ENCODE results near the gene CTRB2.

The CTRB2 gene

DNA sequence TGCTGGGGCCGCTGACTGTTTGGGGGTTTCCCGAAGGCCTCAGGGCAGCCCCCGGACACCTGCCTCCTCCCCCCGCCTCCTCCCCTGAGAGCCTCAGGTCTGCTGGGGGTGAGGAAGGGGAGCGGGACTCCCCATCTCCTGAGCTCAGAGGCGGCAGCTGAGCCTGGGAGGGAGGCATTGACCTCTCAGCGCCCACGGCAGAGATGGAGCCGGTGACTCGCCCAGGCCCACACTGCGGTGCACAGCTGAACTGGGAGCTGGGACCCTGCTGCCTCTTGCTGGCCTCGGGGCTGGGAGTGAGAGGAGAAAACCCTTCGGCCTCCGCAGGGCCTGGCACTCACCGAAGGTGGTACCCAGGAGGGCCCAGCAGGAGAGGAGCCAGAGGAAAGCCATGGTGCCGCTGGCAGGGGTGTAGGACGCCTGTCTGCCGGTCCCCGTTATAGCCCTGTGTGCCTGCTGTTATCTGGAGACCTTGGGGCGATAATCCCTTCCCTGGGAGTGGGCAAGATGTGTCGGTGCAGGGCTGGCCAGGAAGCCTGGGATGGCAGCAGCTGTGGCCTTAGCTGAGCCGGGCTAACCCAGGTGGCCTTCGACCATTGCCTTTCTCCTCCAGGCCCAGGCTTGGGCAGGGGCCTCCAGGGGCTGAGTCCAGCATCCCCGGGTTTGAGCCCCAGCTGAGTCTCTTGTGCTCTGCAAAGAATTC, at the start of gene CTRB2:
Gene CTRB2 (minus strand): TSS at position 413 of the 703 bp plus-strand sequence. CDS start 20 bp downstream, at position 393.
- no peak for DNase-seq
- TF ChIP-seq POLR2A (IDR thresholded peaks at IDR 0.05; ENCODE audit: low read length): no peak
- no peak for TF ChIP-seq GATA1 (IDR thresholded peaks at IDR 0.05; ENCODE audit: low read depth, low read length)

DNA sequence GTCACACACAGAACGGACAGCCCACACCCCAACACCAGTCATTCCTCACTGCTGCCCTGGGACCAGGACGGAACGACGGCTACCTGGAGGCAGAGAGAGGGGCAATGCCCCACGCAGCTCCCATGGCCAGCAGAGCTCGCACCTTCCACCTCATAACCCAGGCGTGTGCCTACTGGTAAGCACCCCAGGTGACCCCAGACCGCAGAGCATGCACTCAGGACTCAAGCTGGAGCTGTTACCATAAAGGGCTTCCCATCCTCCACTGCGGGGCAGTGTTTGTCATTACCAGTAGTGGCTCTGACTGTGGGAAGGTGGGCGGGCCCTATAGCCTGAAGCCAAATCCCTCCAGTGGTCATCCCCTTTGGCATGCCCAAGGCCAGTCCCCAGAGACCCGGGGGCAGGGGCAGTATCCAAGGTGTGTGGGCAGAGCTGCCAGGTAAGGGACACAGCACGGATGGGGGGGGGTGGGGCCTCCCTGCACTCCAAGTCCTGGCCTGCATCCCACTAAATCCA, 49.2 kb upstream of the CTRB2 start:
- TF ChIP-seq GATA1 (IDR thresholded peaks at IDR 0.05; ENCODE audit: low read depth, low read length): no peak
- TF ChIP-seq POLR2A (IDR thresholded peaks at IDR 0.05; ENCODE audit: low read length): no peak
- DNase-seq: peak; percentile 34

DNA sequence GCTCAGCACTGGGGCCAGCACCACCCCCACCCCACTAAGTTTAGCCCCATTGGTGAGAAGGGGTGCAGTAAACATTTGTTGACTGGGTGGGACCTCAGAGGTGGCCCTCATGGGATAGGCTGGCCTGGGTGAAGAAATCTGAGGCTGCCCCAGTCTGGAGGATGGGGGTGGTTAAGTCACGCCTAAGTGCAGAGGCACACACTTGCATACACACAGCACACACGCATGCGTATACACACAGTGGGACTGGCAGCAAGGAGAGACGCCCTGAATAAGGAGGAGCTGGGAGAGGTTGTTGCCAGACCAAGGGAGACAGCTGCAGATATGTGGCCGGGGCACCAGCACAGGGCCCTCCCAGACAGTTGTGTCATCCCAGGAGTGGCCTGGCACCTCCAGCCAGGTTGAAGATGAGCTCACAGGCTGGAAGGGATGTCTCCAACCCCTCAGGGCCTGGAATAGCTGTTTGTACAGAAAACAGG, 47.4 kb upstream of the CTRB2 start:
- peak in 1 of 2 experiments; percentile 20 for DNase-seq
- no peak for TF ChIP-seq POLR2A (IDR thresholded peaks at IDR 0.05; ENCODE audit: low read length)

DNA sequence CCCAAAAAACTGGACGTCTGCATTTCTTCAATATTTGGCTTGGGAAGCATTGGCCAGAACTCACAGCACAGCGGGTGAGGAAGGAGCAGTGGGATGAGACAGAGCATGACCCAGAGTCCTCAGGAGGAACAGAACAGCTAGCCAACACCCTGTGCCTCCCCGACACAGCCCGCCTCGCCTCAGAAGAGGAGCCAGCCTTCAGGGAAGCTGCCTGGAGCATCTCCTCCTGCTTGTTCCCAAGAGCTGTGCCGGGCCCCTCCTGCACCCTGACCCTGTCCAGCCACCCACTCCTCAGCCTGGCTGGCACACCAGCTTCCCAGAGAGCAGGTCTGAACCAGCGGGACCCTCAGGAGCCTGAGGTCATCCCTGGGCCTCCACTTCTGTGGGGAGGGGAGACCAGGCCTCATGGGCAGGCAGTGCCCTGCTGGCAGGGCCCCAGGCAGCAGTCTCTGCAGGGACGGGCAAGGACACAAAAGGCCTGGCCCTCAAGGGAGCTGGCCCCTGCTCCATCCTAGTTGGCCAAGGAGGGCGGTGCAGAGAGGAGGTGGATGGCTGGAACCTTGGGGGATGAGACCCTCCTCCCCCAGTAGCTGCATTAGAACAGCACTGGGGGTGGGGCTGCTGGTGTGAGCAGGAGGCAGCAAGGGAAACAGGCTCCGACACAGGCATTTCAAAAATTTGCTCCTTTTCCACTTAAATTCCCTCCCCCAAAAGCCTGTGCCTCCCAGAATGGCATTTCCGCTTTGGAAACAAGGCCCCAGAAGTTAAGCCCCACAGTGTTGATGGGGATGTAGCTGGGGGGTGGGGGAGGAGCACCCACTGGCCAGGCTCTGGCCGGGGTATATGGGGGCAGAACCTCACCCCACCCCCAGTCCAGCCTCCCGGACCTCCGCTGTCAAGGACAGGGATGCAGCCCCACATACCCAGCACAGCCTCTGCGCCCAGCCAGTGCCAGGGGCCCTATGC, 46.3 kb upstream of the CTRB2 start:
- no peak for DNase-seq
- TF ChIP-seq POLR2A (IDR thresholded peaks at IDR 0.05; ENCODE audit: low read length) (no peak), GATA1 (IDR thresholded peaks at IDR 0.05; ENCODE audit: low read depth, low read length) (no peak)

DNA sequence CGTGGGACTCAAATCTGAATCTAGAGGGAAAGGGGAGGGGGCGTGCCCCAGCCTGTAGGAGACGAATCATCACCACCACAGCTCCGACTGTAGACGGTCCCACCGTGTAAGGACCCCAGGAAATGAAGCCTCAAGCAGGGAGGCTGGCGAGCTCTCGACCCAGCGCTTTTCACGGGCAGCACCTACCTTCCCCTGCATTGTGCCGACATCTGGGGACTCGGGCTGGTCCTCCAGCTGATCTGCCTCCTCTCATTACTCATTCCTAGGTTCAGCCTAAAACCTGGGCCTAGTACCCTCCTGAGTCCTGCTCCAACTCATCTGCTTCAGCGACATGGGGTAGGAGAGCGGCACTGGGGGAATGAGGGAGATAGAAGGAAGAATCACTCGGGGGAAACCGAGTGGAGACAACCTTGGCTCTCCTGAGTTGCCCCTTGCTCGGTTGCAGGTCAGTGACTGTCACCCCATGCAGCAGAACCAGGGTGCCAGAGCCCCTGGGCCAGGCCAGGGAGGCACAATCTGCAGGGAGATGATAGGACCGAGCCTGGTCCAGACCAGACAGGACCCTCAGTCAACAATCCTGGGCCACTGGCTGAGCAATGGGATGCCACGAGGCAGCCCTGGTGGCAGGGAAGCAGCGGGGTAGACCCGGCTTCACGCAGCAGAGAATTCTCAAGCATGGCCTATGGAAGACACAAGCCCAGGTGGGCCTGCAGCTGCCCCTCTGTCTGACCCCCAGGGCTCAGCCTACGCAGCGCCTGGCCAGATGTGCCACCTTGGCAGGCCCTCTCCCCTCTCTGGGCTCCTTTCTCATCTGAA, 45.3 kb upstream of the CTRB2 start:
- TF ChIP-seq GATA1 (IDR thresholded peaks at IDR 0.05; ENCODE audit: low read depth, low read length): no peak
- no peak for TF ChIP-seq POLR2A (IDR thresholded peaks at IDR 0.05; ENCODE audit: low read length)
- DNase-seq: no peak

DNA sequence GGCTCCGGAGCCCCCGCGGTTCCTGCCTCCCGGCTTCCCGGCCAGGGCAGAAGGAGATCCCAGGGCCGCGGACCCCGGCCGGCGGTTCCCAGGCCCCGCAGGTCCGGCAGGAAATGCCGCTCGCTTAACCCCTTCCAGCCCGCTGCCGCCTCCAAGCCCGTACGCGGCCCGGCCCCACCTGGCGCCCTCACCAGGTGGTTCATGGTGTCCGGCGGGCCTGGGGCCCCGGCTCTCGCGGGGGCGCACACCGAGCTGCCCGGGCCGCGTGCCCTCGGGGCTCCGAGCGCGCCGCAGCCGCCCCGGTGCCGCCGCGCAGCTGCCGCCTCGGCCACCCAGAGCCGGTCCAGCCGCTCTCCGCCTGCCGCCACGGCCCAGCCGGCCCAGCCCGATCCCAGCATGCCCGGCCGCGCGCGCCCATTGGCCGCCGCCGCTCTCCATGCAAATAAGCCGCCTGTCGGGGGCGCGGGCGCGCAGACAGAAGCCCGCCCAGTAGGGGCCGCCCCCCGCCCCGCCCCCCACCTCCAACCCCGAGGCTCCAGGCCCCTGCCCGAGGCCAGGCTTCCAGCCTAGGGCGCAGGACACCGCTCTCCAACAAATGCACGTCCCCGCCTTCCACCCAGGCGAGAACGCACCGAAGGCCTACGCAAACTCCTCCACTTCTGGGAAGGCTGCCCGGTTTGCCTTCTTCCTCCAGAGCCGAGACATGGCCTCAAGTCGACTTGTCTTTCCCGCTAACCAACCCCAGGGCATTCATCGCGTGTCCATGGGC, 44.5 kb upstream of the CTRB2 start, which contains the start of gene BCAR1:
Gene BCAR1 (minus strand): TSS at position 345 of the 769 bp plus-strand sequence. CDS start 142 bp downstream, at position 203.
- DNase-seq: peak; percentile 86 to 90
- TF ChIP-seq GATA1 (IDR thresholded peaks at IDR 0.05; ENCODE audit: low read depth, low read length) (no peak), POLR2A (IDR thresholded peaks at IDR 0.05; ENCODE audit: low read length) (peak; percentile 31)

DNA sequence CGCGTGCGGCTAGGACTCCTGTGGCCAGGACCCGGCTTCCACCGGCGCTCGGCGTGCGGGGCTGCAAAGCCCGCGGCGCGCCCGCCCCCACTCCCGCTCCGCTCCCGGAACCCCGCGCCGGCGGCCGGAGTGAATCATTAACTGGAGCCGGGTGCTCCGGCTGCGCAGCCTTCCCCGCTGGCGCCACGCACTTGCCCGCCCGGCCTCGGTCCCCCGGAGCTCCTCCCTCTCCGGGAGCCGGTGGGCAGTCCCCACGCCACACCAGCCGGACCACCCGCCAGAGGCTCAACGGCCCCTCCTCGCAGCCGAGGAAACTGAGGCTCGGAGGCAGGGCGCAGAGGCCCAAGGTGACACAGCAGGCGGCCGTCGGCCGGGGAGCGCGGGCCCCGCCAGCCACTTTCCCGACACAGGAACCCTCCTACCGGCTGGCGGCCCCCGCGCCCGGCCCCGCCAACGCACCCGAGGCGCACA, 43.9 kb upstream of the CTRB2 start:
- TF ChIP-seq GATA1 (IDR thresholded peaks at IDR 0.05; ENCODE audit: low read depth, low read length): no peak
- TF ChIP-seq POLR2A (IDR thresholded peaks at IDR 0.05; ENCODE audit: low read length): peak; percentile 1
- peak; percentile 58 to 76 for DNase-seq

DNA sequence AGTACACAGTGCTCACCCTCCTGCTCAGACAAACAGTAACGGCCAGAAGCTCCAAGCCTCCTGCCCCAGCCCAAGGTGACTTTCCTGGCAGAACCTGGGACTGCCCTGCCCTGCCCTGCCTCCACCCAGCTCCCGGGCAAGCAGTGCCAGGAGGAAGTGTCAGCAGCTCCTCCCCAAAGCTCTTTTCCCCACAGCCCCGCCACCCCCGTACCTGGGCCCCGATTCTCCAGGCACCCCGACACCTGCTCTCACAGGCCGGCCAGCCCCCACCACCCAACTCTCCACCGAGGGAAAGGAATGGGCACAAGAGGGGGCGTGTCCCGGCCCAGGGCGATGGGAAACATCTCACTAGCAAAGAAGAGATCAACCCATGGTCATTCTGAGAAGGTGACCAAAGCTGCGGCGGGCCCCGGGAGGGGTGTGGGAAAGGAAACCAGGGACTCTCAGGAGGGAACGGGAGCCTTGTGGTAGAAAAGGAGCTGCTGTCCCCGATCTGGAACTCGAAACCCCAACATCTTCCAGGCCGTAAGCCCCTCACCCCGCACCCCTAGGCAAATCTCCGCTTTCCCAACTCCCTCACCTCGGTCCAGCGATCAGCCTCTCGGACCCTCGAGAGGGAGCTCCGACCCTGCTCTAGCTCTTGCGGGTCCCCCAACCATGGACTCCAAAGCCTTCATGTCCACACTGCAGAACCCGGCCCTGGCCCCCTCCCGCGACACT, 43.3 kb upstream of the CTRB2 start:
- peak; percentile 34 to 57 for DNase-seq
- no peak for TF ChIP-seq GATA1 (IDR thresholded peaks at IDR 0.05; ENCODE audit: low read depth, low read length)
- no peak for TF ChIP-seq POLR2A (IDR thresholded peaks at IDR 0.05; ENCODE audit: low read length)

DNA sequence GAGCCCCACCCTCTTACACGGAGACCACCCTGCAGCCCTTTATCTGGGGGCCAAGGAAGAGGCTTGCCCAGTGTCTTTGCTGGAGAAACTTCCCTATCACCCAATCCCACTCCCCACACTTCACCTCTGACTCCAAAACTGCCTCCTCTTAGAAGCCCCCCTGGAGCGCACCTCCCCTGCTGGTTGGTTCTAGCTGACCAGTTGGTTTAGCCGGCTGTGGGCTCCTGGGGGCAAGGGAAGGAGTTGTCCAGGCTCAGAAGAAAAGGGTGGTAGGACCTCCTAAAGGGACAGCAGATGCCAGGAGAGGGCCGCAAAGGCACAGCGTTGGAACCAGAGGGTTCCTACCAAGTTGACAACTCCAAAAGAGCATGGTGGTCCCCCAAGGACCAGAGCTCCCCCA, 42.5 kb upstream of the CTRB2 start:
- DNase-seq: no peak
- TF ChIP-seq GATA1 (IDR thresholded peaks at IDR 0.05; ENCODE audit: low read depth, low read length): no peak
- no peak for TF ChIP-seq POLR2A (IDR thresholded peaks at IDR 0.05; ENCODE audit: low read length)

DNA sequence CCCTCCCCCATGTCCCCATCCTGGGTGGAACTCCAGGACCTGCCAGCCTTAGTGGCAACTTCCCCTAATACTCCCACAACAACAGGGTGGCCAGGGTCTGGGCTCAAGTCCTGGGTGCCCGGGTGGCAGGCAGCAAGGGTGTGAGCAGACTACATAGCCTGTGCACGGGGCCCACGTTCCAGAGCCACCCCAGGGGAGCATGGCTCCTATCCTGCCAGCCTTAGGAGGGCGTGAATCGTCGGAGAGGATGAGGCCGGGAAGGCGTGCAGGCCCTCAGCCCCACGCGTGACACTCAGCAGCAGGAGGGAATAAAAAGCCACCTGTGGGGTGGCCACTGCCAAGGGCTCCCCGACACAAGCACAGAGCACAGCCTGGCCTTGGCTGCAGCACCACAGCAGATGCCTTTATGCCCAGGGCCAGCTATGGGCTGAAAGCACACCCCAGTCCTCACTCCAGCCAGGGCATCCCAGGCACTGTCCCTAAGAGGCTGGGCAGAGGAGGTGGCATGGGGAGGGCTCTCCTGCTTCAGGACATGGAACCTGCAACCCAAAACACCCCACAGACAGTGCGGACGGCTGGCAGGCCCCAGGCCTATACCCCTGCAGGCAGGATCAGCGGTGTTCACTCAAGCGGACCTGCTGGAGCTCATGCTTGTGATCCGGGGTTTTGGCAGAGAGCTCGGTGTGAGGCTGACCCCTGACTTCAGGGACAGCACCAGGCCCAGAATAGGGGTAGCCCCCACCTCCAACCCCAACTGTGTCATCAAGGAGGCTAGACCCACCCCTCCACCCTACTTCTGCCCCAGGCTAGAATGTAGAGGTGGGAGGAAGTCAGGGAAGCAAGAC, 41.8 kb upstream of the CTRB2 start:
- no peak for DNase-seq
- no peak for TF ChIP-seq GATA1 (IDR thresholded peaks at IDR 0.05; ENCODE audit: low read depth, low read length)
- no peak for TF ChIP-seq POLR2A (IDR thresholded peaks at IDR 0.05; ENCODE audit: low read length)

DNA sequence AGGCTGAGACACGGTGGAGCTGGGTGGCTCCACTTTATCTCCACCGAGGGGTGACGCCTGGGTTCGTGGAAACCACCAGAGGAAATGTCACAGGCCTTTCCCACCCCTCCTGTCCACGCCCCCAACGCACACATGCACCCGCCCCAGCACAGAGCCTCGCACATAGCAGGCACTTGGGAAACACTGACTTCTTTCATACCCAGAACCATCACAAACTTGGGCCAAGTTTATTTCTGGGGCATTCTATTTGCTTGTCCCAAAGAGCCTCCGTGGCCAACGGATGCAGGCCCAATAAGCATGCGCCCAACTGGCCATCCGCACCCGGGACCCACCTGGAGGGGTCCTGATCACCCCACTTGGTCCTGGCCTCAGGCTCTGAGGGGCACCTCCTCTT, 41.2 kb upstream of the CTRB2 start:
- peak; percentile 73 to 82 for DNase-seq
- TF ChIP-seq GATA1 (IDR thresholded peaks at IDR 0.05; ENCODE audit: low read depth, low read length) (no peak), POLR2A (IDR thresholded peaks at IDR 0.05; ENCODE audit: low read length) (no peak)

Measured in erythroblast (primary cell).